Thoracic aorta (tissue), 2 donors: ENCODE measurements around the gene LYST. TPM values are rescaled to one million over a fixed set of nuclear protein-coding genes. Genes with fewer than 3 reads are reported as not detected.

Experiments
- ATAC-seq: fragments of 150-250 bp; one replicate; pipeline ENCODE4 v1.8.0; 2017; ENCODE audit warnings: low read depth; ENCODE audit not compliant: insufficient number of reproducible peaks, low FRiP score
- DNase-seq: peaks from one replicate; pipeline ENCODE4 v3.0.0-alpha.2; 2020; ENCODE audit warnings: low spot score
- H3K27ac ChIP-seq, 2 donors: fragments of 200-600 bp; sonication (generic); 1 replicate in 1 of 2; 2 replicates in 1 of 2; pipeline ENCODE4 v1.5.1; 2016; ENCODE audit warnings: mild to moderate bottlenecking in 2 of 2, moderate library complexity in 2 of 2
- H3K27me3 ChIP-seq: fragments of 200-600 bp; sonication (generic); replicated peaks from 2 replicates; pipeline ENCODE4 v1.6.0; 2016; ENCODE audit warnings: mild to moderate bottlenecking; ENCODE audit not compliant: insufficient read depth
- H3K36me3 ChIP-seq: fragments of 200-600 bp; sonication (generic); one replicate; pipeline ENCODE4 v1.5.1; 2016
- H3K4me1 ChIP-seq, 2 donors: fragments of 200-600 bp; sonication (generic); 1 replicate in 1 of 2; 2 replicates in 1 of 2; pipeline versions ENCODE4 v1.5.1 to v1.6.0; 2016; ENCODE audit warnings: low read depth in 2 of 2, mild to moderate bottlenecking in 1 of 2; ENCODE audit not compliant: control insufficient read depth in 1 of 2
- H3K4me3 ChIP-seq: fragments of 200-600 bp; sonication (generic); 2 replicates; pipeline ENCODE4 v1.5.1; 2016; ENCODE audit warnings: mild to moderate bottlenecking
- H3K9me3 ChIP-seq: fragments of 200-600 bp; sonication (generic); 2 replicates; pipeline ENCODE4 v1.5.1; 2016
- total RNA-seq, 2 donors: library from RNA; depleted of rRNA; stranded (reverse); fragments of >200 nt; gene quantifications; one replicate each; pipeline versions ENCODE4 v1.1.0 to v1.2.3, GENCODE V29; 2016
- TF ChIP-seq, protein P1 (sequence below): fragments of 200-600 bp; sonication (generic); IDR thresholded peaks from one replicate; pipeline ENCODE4 v1.5.1; 2019; ENCODE audit warnings: antibody characterized with exemption

The LYST gene
- total RNA-seq, 2 donors from 2014 or later: 32.5 to 32.8 TPM

DNA sequence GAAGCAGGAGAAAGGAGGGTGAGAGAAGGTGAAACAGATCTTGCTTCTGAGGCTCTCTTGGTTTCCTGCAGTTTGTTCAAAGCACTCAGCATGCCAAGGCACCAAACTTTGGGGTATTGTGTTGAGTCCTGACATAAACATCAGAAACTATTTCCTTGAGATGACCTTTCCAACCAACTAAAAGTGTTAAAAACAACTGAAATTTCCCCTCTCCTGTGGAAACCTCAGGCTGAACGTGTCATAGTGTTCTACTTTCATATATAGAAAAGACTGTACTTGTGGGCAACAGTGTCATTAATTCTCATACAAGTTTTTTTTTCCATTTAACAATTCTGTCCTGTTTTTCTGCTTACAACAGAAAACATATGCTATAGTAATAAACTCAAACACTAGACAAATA, 6.3 kb upstream of the LYST start:
- TF ChIP-seq, protein P1, sequence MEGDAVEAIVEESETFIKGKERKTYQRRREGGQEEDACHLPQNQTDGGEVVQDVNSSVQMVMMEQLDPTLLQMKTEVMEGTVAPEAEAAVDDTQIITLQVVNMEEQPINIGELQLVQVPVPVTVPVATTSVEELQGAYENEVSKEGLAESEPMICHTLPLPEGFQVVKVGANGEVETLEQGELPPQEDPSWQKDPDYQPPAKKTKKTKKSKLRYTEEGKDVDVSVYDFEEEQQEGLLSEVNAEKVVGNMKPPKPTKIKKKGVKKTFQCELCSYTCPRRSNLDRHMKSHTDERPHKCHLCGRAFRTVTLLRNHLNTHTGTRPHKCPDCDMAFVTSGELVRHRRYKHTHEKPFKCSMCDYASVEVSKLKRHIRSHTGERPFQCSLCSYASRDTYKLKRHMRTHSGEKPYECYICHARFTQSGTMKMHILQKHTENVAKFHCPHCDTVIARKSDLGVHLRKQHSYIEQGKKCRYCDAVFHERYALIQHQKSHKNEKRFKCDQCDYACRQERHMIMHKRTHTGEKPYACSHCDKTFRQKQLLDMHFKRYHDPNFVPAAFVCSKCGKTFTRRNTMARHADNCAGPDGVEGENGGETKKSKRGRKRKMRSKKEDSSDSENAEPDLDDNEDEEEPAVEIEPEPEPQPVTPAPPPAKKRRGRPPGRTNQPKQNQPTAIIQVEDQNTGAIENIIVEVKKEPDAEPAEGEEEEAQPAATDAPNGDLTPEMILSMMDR: no peak
- H3K27ac ChIP-seq: no peak overlapping the region
- DNase-seq: no peak
- no peaks in the 10 kb centered on the region for H3K9me3 ChIP-seq
- H3K4me3 ChIP-seq: no peak overlapping the region
- no peaks in the 10 kb centered on the region for H3K36me3 ChIP-seq
- H3K27me3 ChIP-seq: no peaks in the 10 kb centered on the region
- ATAC-seq: no peak
- H3K4me1 ChIP-seq: no peaks in the 10 kb centered on the region

DNA sequence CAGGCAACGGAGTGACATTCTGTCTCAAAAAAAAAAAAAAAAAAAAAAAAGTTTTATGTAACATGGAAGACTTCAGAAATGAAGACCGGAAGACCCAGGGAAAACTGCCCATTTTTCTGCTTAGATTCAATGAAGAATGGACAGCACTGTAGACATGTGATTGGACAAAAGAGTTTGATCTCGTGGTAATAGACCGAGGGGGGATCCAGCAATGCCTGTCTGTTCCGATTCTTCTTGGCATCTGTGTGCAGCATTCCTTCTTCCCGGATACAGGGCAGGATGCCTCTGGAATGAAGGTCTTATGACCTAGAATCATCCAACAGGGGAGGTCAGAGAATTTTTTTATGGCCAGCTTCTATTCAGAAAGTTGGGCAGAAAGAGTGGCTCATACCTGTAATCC, 5.6 kb upstream of the LYST start:
- no peak for ATAC-seq
- Histone ChIP-seq H3K4me3 (no peak overlapping the region), H3K4me1 (peaks cover 5 to 8% of the 10 kb centered on the region in 2 donors), H3K36me3 (no peaks in the 10 kb centered on the region), H3K27me3 (no peaks in the 10 kb centered on the region), H3K9me3 (no peaks in the 10 kb centered on the region), H3K27ac (no peak overlapping the region)
- no peak for DNase-seq
- TF ChIP-seq, protein P1: no peak

DNA sequence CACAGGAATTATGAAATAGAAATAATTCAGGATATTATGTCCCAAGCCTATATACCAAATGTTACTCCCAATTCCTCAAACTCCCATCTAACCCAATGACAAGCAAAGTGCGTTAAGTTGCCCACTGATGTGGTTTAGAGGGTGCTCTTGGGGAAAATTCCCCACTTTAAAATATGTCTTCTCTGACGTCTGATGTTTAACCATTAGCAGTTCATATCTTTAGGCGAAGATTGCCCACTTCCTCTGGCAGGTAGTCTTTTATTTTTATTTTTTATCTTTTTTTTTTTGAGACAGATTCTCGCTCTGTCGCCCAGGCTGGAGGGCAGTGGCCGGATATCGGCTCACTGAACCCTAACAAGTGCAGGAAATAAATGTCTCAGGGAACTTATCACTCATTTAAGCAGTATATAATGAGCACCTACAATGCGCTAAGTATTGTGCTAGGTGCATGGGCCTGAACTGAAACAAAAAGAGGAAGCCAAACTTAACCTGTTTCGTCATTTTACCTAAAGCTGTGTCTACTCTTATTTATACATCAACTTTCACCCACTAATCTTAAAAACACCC, 1.3 kb upstream of the LYST start:
- H3K27me3 ChIP-seq: no peaks in the 10 kb centered on the region
- peak overlapping the region; percentile 93 for H3K4me3 ChIP-seq
- no peak for ATAC-seq
- TF ChIP-seq, protein P1: no peak
- H3K36me3 ChIP-seq: no peaks in the 10 kb centered on the region
- no peaks in the 10 kb centered on the region for H3K9me3 ChIP-seq
- DNase-seq: no peak
- H3K4me1 ChIP-seq: peaks cover 8 to 27% of the 10 kb centered on the region in 2 donors
- peak overlapping the region; percentile 86 to 96 for H3K27ac ChIP-seq

DNA sequence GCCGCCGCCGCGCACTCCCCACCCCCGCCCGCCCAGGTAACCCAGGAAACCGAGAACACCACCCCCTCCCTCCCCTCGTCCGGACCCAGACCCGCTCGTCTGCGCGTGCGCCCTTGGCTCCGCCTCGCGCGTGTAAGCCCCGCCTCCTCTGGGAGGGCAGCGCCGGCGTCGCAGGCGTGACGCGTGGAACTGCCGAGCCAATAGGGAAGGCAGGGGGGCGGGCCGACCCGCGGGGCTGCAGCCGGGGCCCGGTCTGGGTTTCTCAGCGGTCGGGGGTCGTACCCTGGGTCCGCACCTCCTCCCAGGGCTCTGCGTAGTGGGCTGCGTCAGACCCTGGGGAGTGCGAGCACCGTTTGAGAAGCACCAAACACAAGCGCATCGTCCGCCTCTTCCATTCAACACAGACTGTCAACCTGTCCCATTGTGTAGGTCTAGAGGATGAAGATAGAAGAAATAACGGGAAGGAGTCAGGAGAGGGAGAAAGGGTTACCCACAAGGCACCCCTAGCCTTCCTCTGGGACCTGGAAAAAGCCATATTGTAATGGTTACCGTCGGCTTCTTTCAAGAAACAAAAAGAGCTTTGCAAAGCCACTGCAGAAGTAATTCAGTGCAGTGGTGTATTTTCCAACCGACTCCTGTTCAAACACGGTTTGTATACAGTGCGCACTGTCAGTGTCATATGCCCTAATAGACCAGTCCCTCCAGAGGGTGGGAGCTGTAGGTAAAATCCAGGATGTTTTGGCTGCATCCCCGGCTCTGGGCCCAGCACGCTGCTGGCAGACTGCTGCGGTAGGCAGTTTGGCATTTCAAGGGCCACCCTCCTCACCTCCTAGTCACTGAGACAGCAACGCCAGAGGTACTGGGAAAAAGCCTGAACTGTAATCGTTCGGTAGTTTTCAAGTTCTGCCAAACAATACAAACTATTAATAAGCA, 473 bp upstream of the LYST start:
- Histone ChIP-seq H3K36me3 (no peaks in the 10 kb centered on the region), H3K4me1 (peaks cover 11 to 35% of the 10 kb centered on the region in 2 donors), H3K9me3 (no peaks in the 10 kb centered on the region), H3K27me3 (no peaks in the 10 kb centered on the region), H3K4me3 (peak overlapping the region; percentile 93), H3K27ac (peak overlapping the region; percentile 86 to 96)
- ATAC-seq (peak; percentile 85), DNase-seq (peak; percentile 75)
- TF ChIP-seq, protein P1: no peak

DNA sequence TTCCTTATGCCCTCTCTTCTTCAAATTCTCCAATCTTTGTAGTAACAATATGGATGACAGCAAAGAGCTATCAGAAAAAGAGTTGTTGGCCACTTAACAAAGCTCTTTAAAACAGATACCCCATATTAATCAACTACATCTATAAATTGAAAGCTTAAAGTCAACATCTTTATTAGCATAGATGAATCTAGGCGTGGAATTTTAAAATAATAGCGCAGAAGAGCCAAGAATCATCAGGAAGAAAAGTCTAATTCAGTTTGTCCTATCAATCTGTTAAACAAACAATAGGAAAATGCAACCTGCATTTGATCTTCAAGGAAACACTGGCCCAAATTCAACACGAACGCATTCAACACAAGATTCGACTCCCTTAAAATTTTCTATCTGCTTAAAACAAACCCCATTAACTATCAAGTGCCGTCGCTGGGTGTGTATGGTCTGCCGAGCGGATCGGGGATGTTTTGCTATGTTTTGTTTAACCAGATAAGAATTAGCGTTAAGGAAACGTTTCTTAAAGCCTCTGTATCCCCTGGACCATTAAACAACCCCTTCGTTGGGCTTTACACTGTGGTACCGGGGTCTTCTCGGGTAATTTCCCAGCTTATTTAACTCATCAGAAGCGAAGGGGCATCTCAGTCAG, 1.0 kb downstream of the LYST start:
- ATAC-seq (no peak), DNase-seq (no peak)
- peak overlapping the region; percentile 93 for H3K4me3 ChIP-seq
- no peaks in the 10 kb centered on the region for H3K9me3 ChIP-seq
- no peaks in the 10 kb centered on the region for H3K36me3 ChIP-seq
- TF ChIP-seq, protein P1: no peak
- peaks cover 13 to 36% of the 10 kb centered on the region in 2 donors for H3K4me1 ChIP-seq
- peak overlapping the region; percentile 86 to 96 for H3K27ac ChIP-seq
- no peaks in the 10 kb centered on the region for H3K27me3 ChIP-seq
